Measurements from ENCODE around the gene SYTL2. TPM values are rescaled to one million over a fixed set of nuclear protein-coding genes. Genes with fewer than 3 reads are reported as not detected.

The SYTL2 gene
- total and polyA plus RNA-seq, 2 experiments from 2014 or later: 3.4 to 7.2 TPM

GRCh38 chr11:85742348-85742747 lies 68.6 kb downstream of the SYTL2 start:
- H3K4me3 ChIP-seq: no peak overlapping the region
- Mint-ChIP-seq H3K9me3 (no peaks in the 10 kb centered on the region), H3K27me3 (ENCODE audit: insufficient read depth, low read depth, poor library complexity) (peaks cover 2% of the 10 kb centered on the region), H3K36me3 (ENCODE audit: low read depth) (no peaks in the 10 kb centered on the region), H3K27ac (no peak overlapping the region), H3K4me1 (peaks cover 9% of the 10 kb centered on the region), H3K4me3 (no peak overlapping the region)
- H3K27ac ChIP-seq (ENCODE audit: low read depth): no peak overlapping the region
- no peaks in the 10 kb centered on the region for H3K9me2 ChIP-seq (ENCODE audit: insufficient read depth)
- ATAC-seq: no peak
- H3K36me3 ChIP-seq (ENCODE audit: insufficient read depth): no peaks in the 10 kb centered on the region
- no peak overlapping the region for H3K4me2 ChIP-seq
- H3K79me2 ChIP-seq (replicated peaks; ENCODE audit: insufficient read depth): no peaks in the 10 kb centered on the region
- no peaks in the 10 kb centered on the region for H4K20me1 ChIP-seq (replicated peaks; ENCODE audit: insufficient read depth)
- no peaks in the 10 kb centered on the region for H3K4me1 ChIP-seq (ENCODE audit: insufficient read depth)
- no peaks in the 10 kb centered on the region for H3K27me3 ChIP-seq (ENCODE audit: insufficient read depth)
- TF ChIP-seq STAT1 (IDR thresholded peaks at IDR 0.05; ENCODE audit: unreplicated experiment): no peak
- TF ChIP-seq ZNF331 (CRISPR knock-in tag; IDR thresholded peaks at IDR 0.05; ENCODE audit: low read depth): no peak
- TF ChIP-seq REST (IDR thresholded peaks at IDR 0.05; ENCODE audit: unreplicated experiment): no peak
- no peak for TF ChIP-seq ZNF114 (CRISPR knock-in tag; IDR thresholded peaks at IDR 0.05)
- TF ChIP-seq NANOG (IDR thresholded peaks at IDR 0.05; ENCODE audit: borderline replicate concordance): no peak
- DNase-seq (ENCODE audit: low spot score): no peak
- H2AFZ ChIP-seq: no peak overlapping the region
- no peaks in the 10 kb centered on the region for H3F3A ChIP-seq (replicated peaks; ENCODE audit: low read depth)

DNA sequence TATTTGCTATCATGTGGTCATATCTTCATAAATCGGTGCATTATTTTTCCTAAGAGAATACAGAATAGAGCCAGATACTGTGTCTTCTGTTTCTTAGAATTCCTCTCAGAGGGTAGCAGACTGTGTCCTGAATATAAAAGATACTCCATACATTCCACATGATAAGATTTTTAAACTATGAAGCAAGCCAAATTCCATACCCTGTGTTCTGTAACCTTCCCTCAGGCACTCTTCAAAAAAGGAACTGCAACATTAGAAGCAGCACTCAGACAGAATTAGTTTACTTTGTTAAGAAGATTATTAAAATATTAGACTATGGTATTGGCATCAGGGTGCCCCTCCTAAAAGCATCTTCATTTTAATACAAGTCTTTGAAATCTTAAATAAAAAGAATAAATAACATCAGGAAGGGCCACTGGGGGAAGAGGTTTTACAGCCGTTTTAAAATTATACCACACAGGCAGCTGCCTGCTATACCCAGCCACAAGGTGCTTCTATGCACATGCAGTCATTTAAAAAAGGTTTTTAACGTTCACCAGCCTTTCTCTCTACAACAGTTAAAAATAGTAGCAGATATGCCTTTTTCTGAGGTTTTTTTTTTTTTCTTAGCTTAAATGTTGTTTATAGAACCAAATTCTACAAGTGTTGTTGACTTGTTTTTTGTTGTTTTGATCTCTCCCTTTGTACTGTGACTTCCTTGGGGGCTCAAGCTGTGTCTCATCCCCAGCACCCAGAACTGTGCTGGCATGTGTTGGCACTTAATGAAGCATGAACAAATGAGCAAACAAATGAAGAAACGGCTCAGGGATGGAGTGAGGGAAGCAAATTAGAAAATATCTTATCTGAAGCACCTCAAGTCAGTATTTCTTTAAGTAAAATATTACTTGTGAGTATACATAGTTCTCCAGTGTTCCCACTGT lies 70.2 kb downstream of the SYTL2 start:
- Mint-ChIP-seq H3K9me3 (no peaks in the 10 kb centered on the region), H3K27me3 (ENCODE audit: insufficient read depth, low read depth, poor library complexity) (peaks cover 2% of the 10 kb centered on the region), H3K36me3 (ENCODE audit: low read depth) (no peaks in the 10 kb centered on the region), H3K4me3 (no peak overlapping the region), H3K27ac (no peak overlapping the region), H3K4me1 (peaks cover 14% of the 10 kb centered on the region)
- Histone ChIP-seq H4K20me1 (replicated peaks; ENCODE audit: insufficient read depth) (no peaks in the 10 kb centered on the region), H3K36me3 (ENCODE audit: insufficient read depth) (no peaks in the 10 kb centered on the region), H3K4me2 (no peak overlapping the region), H3K27ac (ENCODE audit: low read depth) (no peak overlapping the region), H2AFZ (no peak overlapping the region), H3K4me1 (ENCODE audit: insufficient read depth) (no peaks in the 10 kb centered on the region), H3K9me2 (ENCODE audit: insufficient read depth) (no peaks in the 10 kb centered on the region), H3K4me3 (no peak overlapping the region), H3F3A (replicated peaks; ENCODE audit: low read depth) (no peaks in the 10 kb centered on the region), H3K79me2 (replicated peaks; ENCODE audit: insufficient read depth) (no peaks in the 10 kb centered on the region), H3K27me3 (ENCODE audit: insufficient read depth) (no peaks in the 10 kb centered on the region)
- TF ChIP-seq CREB1 (CRISPR knock-in tag; IDR thresholded peaks at IDR 0.05; ENCODE audit: low read depth): no peak
- TF ChIP-seq, protein P1, sequence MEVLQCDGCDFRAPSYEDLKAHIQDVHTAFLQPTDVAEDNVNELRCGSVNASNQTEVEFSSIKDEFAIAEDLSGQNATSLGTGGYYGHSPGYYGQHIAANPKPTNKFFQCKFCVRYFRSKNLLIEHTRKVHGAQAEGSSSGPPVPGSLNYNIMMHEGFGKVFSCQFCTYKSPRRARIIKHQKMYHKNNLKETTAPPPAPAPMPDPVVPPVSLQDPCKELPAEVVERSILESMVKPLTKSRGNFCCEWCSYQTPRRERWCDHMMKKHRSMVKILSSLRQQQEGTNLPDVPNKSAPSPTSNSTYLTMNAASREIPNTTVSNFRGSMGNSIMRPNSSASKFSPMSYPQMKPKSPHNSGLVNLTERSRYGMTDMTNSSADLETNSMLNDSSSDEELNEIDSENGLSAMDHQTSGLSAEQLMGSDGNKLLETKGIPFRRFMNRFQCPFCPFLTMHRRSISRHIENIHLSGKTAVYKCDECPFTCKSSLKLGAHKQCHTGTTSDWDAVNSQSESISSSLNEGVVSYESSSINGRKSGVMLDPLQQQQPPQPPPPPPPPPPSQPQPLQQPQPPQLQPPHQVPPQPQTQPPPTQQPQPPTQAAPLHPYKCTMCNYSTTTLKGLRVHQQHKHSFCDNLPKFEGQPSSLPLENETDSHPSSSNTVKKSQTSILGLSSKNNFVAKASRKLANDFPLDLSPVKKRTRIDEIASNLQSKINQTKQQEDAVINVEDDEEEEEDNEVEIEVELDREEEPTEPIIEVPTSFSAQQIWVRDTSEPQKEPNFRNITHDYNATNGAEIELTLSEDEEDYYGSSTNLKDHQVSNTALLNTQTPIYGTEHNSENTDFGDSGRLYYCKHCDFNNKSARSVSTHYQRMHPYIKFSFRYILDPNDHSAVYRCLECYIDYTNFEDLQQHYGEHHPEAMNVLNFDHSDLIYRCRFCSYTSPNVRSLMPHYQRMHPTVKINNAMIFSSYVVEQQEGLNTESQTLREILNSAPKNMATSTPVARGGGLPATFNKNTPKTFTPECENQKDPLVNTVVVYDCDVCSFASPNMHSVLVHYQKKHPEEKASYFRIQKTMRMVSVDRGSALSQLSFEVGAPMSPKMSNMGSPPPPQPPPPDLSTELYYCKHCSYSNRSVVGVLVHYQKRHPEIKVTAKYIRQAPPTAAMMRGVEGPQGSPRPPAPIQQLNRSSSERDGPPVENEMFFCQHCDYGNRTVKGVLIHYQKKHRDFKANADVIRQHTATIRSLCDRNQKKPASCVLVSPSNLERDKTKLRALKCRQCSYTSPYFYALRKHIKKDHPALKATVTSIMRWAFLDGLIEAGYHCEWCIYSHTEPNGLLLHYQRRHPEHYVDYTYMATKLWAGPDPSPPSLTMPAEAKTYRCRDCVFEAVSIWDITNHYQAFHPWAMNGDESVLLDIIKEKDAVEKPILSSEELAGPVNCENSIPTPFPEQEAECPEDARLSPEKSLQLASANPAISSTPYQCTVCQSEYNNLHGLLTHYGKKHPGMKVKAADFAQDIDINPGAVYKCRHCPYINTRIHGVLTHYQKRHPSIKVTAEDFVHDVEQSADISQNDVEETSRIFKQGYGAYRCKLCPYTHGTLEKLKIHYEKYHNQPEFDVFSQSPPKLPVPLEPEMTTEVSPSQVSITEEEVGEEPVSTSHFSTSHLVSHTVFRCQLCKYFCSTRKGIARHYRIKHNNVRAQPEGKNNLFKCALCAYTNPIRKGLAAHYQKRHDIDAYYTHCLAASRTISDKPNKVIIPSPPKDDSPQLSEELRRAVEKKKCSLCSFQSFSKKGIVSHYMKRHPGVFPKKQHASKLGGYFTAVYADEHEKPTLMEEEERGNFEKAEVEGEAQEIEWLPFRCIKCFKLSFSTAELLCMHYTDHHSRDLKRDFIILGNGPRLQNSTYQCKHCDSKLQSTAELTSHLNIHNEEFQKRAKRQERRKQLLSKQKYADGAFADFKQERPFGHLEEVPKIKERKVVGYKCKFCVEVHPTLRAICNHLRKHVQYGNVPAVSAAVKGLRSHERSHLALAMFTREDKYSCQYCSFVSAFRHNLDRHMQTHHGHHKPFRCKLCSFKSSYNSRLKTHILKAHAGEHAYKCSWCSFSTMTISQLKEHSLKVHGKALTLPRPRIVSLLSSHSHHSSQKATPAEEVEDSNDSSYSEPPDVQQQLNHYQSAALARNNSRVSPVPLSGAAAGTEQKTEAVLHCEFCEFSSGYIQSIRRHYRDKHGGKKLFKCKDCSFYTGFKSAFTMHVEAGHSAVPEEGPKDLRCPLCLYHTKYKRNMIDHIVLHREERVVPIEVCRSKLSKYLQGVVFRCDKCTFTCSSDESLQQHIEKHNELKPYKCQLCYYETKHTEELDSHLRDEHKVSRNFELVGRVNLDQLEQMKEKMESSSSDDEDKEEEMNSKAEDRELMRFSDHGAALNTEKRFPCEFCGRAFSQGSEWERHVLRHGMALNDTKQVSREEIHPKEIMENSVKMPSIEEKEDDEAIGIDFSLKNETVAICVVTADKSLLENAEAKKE (CRISPR knock-in tag; IDR thresholded peaks at IDR 0.05): no peak
- ATAC-seq (no peak), DNase-seq (ENCODE audit: low spot score) (no peak)

Measured in GM23338 (cell line).